Measurements from ENCODE around the gene POLR2F.
"Not testable (repeated sequence)": the region's sequence is repeated elsewhere in the genome, so short reads cannot be mapped to it uniquely, and the experiment has no call there.

The POLR2F gene

DNA sequence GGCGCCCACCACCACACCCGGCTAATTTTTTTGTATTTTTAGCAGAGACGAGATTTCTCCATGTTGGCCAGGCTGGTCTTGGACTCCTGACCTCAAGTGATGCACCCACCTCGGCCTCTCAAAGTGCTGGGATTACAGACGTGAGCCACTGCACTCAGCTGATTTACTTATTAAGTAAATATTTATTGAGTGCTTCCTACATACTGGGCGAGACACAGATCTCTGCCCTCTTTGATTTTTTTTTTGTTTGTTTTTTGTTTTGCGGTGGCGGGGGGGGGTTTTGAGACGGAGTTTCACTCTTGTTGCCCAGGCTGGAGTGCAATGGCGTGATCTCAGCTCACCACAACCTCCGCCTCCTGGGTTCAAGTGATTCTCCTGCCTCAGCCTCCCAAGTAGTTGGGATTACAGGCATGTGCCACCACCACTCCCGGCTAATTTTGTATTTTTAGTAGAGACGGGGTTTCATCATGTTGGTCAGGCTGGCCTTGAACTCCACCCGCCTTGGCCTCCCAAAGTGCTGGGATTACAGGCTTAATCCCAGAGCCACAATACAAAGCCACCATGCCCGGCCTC is 2.4 kb downstream of the POLR2F start:
- not testable (repeated sequence) for DNase-seq

DNA sequence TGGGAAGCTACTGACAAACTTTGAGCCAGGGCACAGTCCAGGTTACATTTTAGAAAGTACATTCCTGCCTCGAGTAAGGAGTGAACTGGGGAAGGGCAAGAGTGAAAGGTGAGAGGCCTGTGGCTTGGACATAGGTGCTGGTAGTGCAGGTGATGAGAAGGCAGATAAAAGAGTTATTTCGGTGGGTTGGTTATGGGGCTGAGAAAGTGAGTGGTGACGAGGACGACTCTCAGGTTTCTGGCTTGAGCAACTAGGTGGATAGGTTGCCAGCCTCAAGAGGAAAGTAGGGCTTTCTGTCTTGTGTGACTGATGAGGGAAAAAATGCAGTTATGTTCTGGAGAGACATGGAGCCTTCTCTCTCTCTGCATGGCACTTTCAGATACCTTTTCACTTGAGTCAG is 3.7 kb downstream of the POLR2F start:
- DNase-seq = no peak

- DNase-seq = no peak
These were observed 5.8 kb downstream of the POLR2F start for GRCh38 chr22:37959231-37959825.

DNA sequence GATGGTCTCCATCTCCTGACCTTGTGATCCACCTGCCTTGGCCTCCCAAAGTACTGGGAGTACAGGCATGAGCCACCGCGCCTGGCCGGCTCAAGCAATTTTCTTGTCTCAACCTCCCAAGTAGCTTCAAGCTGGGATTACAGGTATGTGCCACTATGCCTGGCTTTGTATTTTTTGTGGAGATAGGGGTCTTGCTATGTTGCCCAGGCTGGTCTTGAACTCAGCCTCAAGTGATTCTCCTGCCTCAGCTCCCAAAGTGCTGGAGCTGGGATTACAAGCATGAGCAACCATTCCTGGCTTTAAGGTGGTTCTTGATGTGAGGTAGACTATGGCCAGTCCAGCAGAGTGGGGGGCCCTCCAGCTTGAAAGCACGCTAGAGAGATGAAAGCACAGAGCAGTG is 7.6 kb downstream of the POLR2F start:
- no peak for DNase-seq

GRCh38 chr22:37965940-37966664 is 12.6 kb downstream of the POLR2F start:
- no peak for DNase-seq

DNA sequence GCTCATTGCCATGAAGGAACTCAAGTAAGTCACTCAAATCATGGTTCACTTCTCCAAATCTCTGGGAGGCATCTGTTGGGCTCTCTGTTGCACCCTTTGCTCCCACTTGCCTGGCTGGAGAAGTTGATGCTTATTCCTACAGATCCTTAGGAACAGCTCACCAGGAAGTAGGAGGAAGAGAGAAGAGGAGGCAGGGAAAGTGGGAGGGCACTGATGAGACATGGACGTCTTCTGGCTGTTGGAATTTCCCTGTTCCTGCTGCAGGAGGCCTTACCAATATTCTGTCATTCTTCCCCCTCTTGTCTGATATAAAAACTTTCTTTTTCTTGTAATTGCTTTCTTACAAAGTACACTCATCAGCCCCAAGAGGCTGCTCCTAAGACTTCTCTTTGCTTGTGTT is 13.6 kb downstream of the POLR2F start:
- DNase-seq = no peak

GRCh38 chr22:37967637-37968451 is 14.3 kb downstream of the POLR2F start:
- no peak for DNase-seq

- DNase-seq = no peak
These were observed 15.2 kb downstream of the POLR2F start for GRCh38 chr22:37968452-37969251.

DNA sequence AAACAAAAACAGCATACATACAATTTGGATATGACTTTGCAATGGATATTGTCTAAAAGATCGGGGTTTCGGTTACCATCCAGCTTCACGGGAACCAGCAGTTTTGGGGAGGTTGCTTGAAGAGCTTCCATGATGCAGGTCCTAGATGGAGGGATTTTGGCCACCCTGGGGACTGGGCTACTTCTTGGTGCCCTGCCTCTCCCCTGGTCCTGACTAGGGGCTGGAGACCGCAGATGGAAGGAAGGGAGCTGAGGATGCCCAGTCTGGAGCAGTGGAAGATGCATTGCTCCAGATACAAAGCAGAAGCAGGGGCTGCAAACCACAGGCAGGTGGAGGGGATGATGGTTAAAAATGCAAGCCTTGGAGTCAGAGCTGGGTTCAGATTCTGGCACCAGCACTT is 17.4 kb downstream of the POLR2F start:
- no peak for DNase-seq

DNA sequence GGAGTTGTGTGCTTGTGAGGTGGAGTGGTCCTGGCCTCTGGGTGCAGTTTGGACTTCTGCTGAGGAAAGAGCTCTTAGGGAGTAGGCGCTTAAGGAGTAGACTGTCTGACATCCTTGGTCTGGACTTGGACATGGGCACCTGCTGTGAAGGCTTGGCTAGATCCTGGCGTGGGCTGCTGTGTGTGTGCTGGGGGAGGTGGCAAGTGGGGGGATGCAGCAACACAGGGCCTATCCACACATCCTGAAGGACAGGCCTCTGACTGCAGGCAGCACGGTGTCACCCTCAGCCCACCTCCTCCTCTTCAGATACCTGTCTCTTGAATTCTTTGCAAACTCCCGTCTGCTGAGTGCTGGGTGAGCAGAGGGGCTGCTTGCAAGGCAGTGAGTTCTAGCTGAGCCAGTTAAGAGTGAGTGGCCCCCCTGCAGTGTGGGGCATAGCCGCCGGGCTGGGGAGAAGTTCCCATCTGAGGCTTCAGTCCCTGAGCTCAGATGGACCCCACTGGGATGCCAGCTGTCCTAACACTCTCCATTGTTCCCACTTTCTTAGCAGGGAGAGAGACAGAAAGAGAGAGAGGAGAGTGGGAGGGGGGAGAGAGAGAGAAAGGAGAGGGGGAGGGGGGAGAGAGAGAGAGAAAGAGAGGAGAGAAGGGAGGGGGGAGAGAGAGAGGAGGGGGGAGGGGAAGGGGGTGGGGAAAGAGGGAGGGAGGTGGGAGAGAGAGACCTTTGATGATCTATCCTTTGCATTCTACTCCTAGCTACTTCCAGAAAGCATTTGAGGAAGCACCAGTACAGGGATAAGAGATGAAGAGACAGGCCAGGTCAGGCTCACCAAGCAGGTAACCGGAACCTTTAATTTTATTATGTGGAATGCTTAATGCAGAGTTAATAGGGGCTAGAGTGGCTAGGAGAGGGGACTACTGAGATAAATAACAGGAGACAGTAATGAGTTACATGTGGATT is 18.3 kb downstream of the POLR2F start:
- DNase-seq = no peak

- DNase-seq = no peak
These were observed 19.0 kb downstream of the POLR2F start for GRCh38 chr22:37972527-37972926.

DNA sequence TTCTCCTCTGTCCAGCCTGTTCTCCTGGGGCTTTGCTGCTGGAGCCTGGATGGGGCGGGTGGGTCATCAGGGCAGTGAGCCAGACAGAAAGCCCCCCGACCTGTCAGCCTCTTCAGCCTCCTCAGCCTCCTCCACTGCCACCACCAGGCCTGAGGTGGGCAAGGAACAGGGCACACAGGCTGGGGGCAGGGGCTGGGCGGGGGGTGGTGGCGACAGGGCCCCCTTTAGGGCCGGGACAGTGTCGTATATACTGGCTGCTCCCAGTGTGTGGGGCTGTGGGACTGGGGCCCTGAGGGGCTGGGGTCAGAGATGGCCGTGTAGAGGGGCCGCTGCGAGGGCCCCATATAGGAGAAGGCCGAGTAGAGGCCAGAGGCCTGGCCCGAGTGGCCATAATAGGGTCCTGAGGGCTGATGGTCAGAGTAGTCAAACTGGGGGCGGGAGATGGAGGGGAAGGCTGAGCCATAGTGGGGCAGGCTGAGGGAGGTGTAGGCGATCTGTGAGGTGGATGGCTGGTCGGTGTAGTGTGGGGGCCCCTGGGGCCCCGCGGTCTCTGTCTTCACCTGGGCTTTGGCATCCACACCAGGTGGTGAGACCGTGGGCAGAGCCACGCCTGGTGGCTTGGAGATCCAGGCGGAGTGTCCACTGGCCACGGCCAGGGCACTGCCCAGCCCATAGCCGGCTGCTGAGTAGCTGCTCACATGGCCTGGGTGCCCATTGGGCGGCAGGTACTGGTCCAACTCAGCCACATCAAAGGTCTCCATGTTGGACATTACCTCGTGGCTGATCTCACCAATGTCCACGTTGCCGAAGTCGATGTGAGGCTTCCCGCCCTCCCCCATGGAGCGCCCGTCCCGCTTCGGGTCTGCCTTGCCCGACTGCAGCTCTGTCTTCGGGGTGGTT is 20.0 kb downstream of the POLR2F start:
- no peak for DNase-seq

DNA sequence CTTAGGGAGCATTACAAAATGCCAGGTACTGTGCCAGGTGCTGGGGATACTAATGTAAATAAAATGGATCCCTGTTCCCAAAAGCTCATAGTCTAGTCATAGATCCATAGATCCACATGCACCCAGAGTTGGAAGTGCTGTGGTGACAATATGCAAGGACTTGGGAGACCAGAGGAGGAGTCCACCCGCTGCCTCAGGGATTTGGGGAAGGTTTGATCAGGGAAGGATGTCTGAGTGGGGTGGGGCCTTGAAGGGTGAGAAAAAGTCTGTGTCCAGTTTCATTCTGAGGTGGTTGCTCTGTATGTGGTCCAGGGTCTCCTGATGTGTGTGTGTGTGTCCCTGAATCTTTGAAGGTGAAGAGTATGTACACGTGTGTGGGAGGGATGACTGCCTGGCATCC is 21.7 kb downstream of the POLR2F start:
- DNase-seq = no peak

- DNase-seq = not testable (repeated sequence)
These were observed 22.5 kb downstream of the POLR2F start for GRCh38 chr22:37976022-37976421.

GRCh38 chr22:37976547-37976946 is 23.0 kb downstream of the POLR2F start:
- no peak for DNase-seq

- DNase-seq = no peak
These were observed 26.3 kb downstream of the POLR2F start for GRCh38 chr22:37979782-37980181.

DNA sequence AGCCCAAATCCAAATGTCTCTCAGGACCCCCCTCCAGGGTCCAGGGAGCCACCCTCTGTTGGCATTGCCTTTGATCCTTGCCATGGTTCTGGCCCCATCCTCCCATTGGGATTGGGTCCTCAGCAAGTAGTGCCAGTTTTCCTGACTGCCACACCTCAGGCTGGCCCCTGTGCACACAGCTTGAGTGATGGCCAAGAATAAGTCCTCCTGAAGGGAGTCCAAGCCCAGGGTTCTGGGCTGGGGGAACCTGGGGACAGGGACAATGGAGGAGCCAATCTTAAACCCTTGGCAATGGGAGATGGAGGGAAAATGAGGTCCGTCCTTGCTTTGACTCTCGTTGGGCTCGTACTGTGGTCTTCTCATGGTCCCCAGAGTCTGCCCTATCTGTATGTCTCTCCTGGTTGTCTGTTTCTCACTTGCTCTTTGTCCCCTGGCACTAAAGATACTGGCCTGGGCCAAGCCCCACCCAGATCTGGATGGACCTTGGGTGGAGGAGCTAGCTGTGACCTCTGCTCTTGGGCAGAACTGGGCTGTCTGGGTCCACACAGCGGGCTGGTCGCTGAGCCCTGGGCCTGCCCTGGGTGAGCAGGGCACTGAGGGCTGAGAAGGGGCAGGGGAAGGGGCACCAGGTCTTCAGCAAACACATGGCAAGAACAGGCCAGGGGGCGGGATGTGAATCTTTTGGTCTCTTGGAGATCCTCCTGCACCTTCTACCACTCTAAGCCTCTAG is 27.9 kb downstream of the POLR2F start:
- no peak for DNase-seq

DNA sequence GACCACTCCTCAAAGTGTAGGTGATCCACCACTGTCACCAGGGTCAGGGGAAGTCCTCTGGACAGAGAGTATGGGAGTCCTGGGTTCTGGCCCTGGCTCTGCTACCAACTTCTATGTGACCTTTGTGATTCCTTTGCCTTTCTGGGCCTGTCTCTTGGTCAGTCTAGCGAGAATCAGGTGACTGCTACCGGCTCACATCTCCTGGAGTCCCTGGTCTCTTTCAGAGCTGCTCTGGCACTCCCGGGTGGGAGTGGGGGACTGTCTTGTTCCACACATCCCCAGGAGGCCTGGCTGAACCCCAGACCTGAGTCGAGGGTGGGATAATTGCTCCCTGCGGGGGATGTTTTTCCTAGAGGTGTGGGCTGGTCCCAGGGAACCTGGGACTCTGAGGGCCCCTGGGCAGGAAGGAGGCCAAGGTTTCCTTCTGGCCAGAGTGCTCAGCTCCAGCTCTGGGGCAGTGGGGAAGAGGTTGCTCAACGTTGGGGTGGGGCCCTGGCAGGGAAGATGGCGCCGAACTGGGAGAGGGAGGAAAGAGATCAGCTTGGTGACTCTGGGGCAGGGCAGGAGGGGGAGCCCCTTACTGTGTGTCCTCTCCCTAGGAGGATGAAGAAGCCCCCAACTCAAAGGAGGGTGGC is 28.8 kb downstream of the POLR2F start:
- DNase-seq = no peak

Data from inflammatory macrophage (primary cell).